Measurements from ENCODE around the gene HAAO. TPM values are rescaled to one million over a fixed set of nuclear protein-coding genes. Genes with fewer than 3 reads are reported as not detected.
"Not testable (repeated sequence)": the region's sequence is repeated elsewhere in the genome, so short reads cannot be mapped to it uniquely, and the experiment has no call there.

Gene HAAO
- total and polyA plus RNA-seq, 2 experiments from 2014 or later: 2.6 to 3.2 TPM

- no peak for DNase-seq (ENCODE audit: low spot score)
- Mint-ChIP-seq H3K9me3 (peaks cover 20% of the 10 kb centered on the region), H3K4me3 (no peak overlapping the region), H3K27me3 (ENCODE audit: insufficient read depth, low read depth, poor library complexity) (peaks cover 7% of the 10 kb centered on the region), H3K4me1 (peaks cover 15% of the 10 kb centered on the region), H3K27ac (no peak overlapping the region), H3K36me3 (ENCODE audit: low read depth) (peaks cover 62% of the 10 kb centered on the region)
- Histone ChIP-seq H3K9me2 (ENCODE audit: insufficient read depth) (no peaks in the 10 kb centered on the region; the same call in 1 of the 2 replicates), H2AFZ (no peak overlapping the region), H3K79me2 (replicated peaks; ENCODE audit: insufficient read depth) (no peaks in the 10 kb centered on the region), H4K20me1 (replicated peaks; ENCODE audit: insufficient read depth) (no peaks in the 10 kb centered on the region), H3F3A (replicated peaks; ENCODE audit: low read depth) (no peaks in the 10 kb centered on the region), H3K4me2 (no peak overlapping the region), H3K36me3 (ENCODE audit: insufficient read depth) (no peaks in the 10 kb centered on the region), H3K4me1 (ENCODE audit: insufficient read depth) (no peaks in the 10 kb centered on the region), H3K4me3 (no peak overlapping the region), H3K27ac (ENCODE audit: low read depth) (no peak overlapping the region), H3K27me3 (ENCODE audit: insufficient read depth) (no peaks in the 10 kb centered on the region)
- no peak for TF ChIP-seq ETS1 (IDR thresholded peaks at IDR 0.05)
- no peak for ATAC-seq
Observed at GRCh38 chr2:42733852-42734251, 58.5 kb downstream of the HAAO start.

GRCh38 chr2:42731316-42731715 is 61.1 kb downstream of the HAAO start:
- H3K27me3 ChIP-seq (ENCODE audit: insufficient read depth); H3K27ac ChIP-seq (ENCODE audit: low read depth); ATAC-seq; H3K4me2 ChIP-seq; H3K36me3 ChIP-seq (ENCODE audit: insufficient read depth); H3K27ac Mint-ChIP-seq; H3K9me2 ChIP-seq (ENCODE audit: insufficient read depth); H3K4me3 Mint-ChIP-seq; H3K4me1 Mint-ChIP-seq; H3K79me2 ChIP-seq (replicated peaks; ENCODE audit: insufficient read depth); DNase-seq (ENCODE audit: low spot score); H3K27me3 Mint-ChIP-seq (ENCODE audit: insufficient read depth, low read depth, poor library complexity); H3K4me3 ChIP-seq; H4K20me1 ChIP-seq (replicated peaks; ENCODE audit: insufficient read depth); H3K4me1 ChIP-seq (ENCODE audit: insufficient read depth); H3F3A ChIP-seq (replicated peaks; ENCODE audit: low read depth); H2AFZ ChIP-seq: not testable (repeated sequence)
- Mint-ChIP-seq H3K9me3 (peaks cover 23% of the 10 kb centered on the region), H3K36me3 (ENCODE audit: low read depth) (peaks cover 49% of the 10 kb centered on the region)

- no peaks in the 10 kb centered on the region for H3K27me3 ChIP-seq (ENCODE audit: insufficient read depth)
- H3K79me2 ChIP-seq (replicated peaks; ENCODE audit: insufficient read depth): no peaks in the 10 kb centered on the region
- H3K36me3 Mint-ChIP-seq (ENCODE audit: low read depth): peaks cover 19% of the 10 kb centered on the region
- no peaks in the 10 kb centered on the region for H3K27me3 Mint-ChIP-seq (ENCODE audit: insufficient read depth, low read depth, poor library complexity)
- no peaks in the 10 kb centered on the region; the same call in 1 of the 2 replicates for H3K9me2 ChIP-seq (ENCODE audit: insufficient read depth)
- DNase-seq (ENCODE audit: low spot score) (no peak), ATAC-seq (no peak)
- H3K4me3 Mint-ChIP-seq: no peak overlapping the region
- no peak overlapping the region for H3K4me2 ChIP-seq
- no peak overlapping the region for H3K27ac ChIP-seq (ENCODE audit: low read depth)
- no peaks in the 10 kb centered on the region; the same call in 1 of the 2 replicates for H3K36me3 ChIP-seq (ENCODE audit: insufficient read depth)
- H3K27ac Mint-ChIP-seq: no peak overlapping the region
- no peaks in the 10 kb centered on the region for H3F3A ChIP-seq (replicated peaks; ENCODE audit: low read depth)
- H3K4me3 ChIP-seq: no peak overlapping the region
- peaks cover 13% of the 10 kb centered on the region for H3K9me3 Mint-ChIP-seq
- peaks cover 17% of the 10 kb centered on the region; the same call in 1 of the 2 replicates for H3K4me1 ChIP-seq (ENCODE audit: insufficient read depth)
- H3K4me1 Mint-ChIP-seq: peaks cover 14% of the 10 kb centered on the region
- H4K20me1 ChIP-seq (replicated peaks; ENCODE audit: insufficient read depth): no peaks in the 10 kb centered on the region
- H2AFZ ChIP-seq: no peak overlapping the region
- TF ChIP-seq CTCF (conservative IDR thresholded peaks at IDR 0.05; ENCODE audit: low read depth in 2 of 2) (no peak), STAT1 (IDR thresholded peaks at IDR 0.05; ENCODE audit: unreplicated experiment) (no peak), REST (IDR thresholded peaks at IDR 0.05; ENCODE audit: unreplicated experiment) (no peak), NANOG (IDR thresholded peaks at IDR 0.05; ENCODE audit: borderline replicate concordance) (no peak), EZH2phosphoT487 (IDR thresholded peaks at IDR 0.05; ENCODE audit: unreplicated experiment) (no peak), CREB1 (CRISPR knock-in tag; IDR thresholded peaks at IDR 0.05; ENCODE audit: low read depth) (no peak), EZH2 (IDR thresholded peaks at IDR 0.05; ENCODE audit: low read depth, unreplicated experiment) (no peak)
Observed at GRCh38 chr2:42726680-42727079, 65.7 kb downstream of the HAAO start.
